K562 (cell line): Measurements from ENCODE around the gene NUP210. TPM values are rescaled to one million over a fixed set of nuclear protein-coding genes. Genes with fewer than 3 reads are reported as not detected.

Experiments used
- CEBPZ ChIP-seq: fragments of 150-350 bp; IDR thresholded peaks from 2 replicates; pipeline ENCODE4 v1.6.1; 2014; ENCODE audit warnings: low read depth, mild to moderate bottlenecking, low read length, borderline replicate concordance
- IFI16 ChIP-seq: fragments of 250-450 bp; sonication (Bioruptor Pico); IDR thresholded peaks from 2 replicates; pipeline ENCODE4 v2.1.2; 2022; ENCODE audit warnings: mild to moderate bottlenecking, inconsistent platforms
- KDM5B ChIP-seq: fragments of 200-600 bp; sonication (generic); IDR thresholded peaks from 2 replicates; pipeline ENCODE4 v1.6.1; 2012; ENCODE audit warnings: low read depth, mild to moderate bottlenecking, moderate library complexity, low read length, control low read depth, inconsistent platforms; ENCODE audit not compliant: insufficient replicate concordance
- MTA3 ChIP-seq: fragments of 450-650 bp; formaldehyde crosslinking; IDR thresholded peaks from 2 replicates; pipeline ENCODE4 v1.6.1; 2017; ENCODE audit warnings: mild to moderate bottlenecking, borderline replicate concordance
- PBX2 ChIP-seq, 2 experiments: IDR thresholded peaks in 1 of 2; conservative IDR thresholded peaks in 1 of 2; 2 replicates each; pipeline ENCODE4 v1.6.1; 2016; ENCODE audit warnings: low read depth in 2 of 2, mild to moderate bottlenecking in 1 of 2, missing compliant biosample characterization in 1 of 2, missing genetic modification characterization in 1 of 2, moderate library complexity in 1 of 2
- SMARCC2 ChIP-seq: fragments of 450-650 bp; IDR thresholded peaks from 2 replicates; pipeline ENCODE4 v1.6.1; 2017; ENCODE audit warnings: antibody characterized with exemption, moderate library complexity, mild to moderate bottlenecking, low read depth
- TBP ChIP-seq: optimal IDR thresholded peaks from 2 replicates; pipeline ENCODE3; 2011; ENCODE audit warnings: low read depth, low read length, improper control_type of control experiment
- TEAD4 ChIP-seq, 2 experiments: sonication (generic) in 1 of 2; formaldehyde crosslinking in 1 of 2; IDR thresholded peaks; 2 replicates each; pipeline versions ENCODE4 v1.6.1 to v1.8.0; 2012 to 2022; ENCODE audit warnings: borderline replicate concordance in 1 of 2, inconsistent platforms in 1 of 2, low read length in 1 of 2, mild to moderate bottlenecking in 1 of 2, missing genetic modification reagents in 1 of 2
- THRA ChIP-seq: fragments of 450-650 bp; IDR thresholded peaks from 2 replicates; pipeline ENCODE4 v1.6.1; 2017; ENCODE audit warnings: mild to moderate bottlenecking, moderate library complexity
- ZBTB9 ChIP-seq: fragments of 450-650 bp; formaldehyde crosslinking; IDR thresholded peaks from 2 replicates; pipeline ENCODE4 v1.4.0; 2020; ENCODE audit warnings: mild to moderate bottlenecking, moderate library complexity
- ZNF134 ChIP-seq: fragments of 250-450 bp; sonication (Bioruptor Pico); conservative IDR thresholded peaks from 2 replicates; pipeline ENCODE4 v1.4.0; 2020
- ZNF584 ChIP-seq: fragments of 200-800 bp; sonication (Bioruptor generic); IDR thresholded peaks from 2 replicates; pipeline ENCODE4 v1.6.1; 2016; ENCODE audit warnings: low read depth, mild to moderate bottlenecking, missing genetic modification characterization, missing compliant biosample characterization
- polyA plus RNA-seq, 8 experiments: library from polyadenylated mRNA; depleted of rRNA in 4 of 8; stranded (reverse) in 5 of 8; unstranded in 3 of 8; fragments of >200 nt; fragmentation: Nextera tagmentation in 2 of 8; fragmentation: Illumina TruSeq in 1 of 8; extraction: Ambion mirVana in 2 of 8; extraction: Trizol in 1 of 8; gene quantifications; 2 replicates each; pipeline versions ENCODE4 v1.2.1 to v1.2.3, GENCODE V29; 2011 to 2014; ENCODE audit warnings: inconsistent platforms in 1 of 8, missing spikeins in 1 of 8
- total RNA-seq, 7 experiments: library from RNA; depleted of rRNA in 6 of 7; stranded (reverse); fragments of >200 nt in 6 of 7; fragmentation: Illumina TruSeq in 2 of 7; extraction: Trizol in 2 of 7; gene quantifications; 2 replicates each; pipeline versions ENCODE4 v1.2.1 to v1.2.3, GENCODE V29; 2011 to 2021; ENCODE audit warnings: low replicate concordance in 1 of 7
- TF ChIP-seq, protein P1 (sequence below): sonication (generic); formaldehyde crosslinking; IDR thresholded peaks from 2 replicates; pipeline ENCODE4 v1.8.1; 2022; ENCODE audit warnings: missing genetic modification reagents
- TF ChIP-seq, protein P2 (sequence below): fragments of 450-650 bp; conservative IDR thresholded peaks from 2 replicates; pipeline ENCODE4 v1.6.1; 2016; ENCODE audit warnings: missing genetic modification characterization, low read depth, mild to moderate bottlenecking, missing compliant biosample characterization, moderate library complexity

NUP210 gene
- total and polyA plus RNA-seq, 9 of the 15 experiments (the other 6 are each of a cell fraction or from before 2014, with no cell fraction given), result 1.2 to 138 (median 44.0) TPM

DNA sequence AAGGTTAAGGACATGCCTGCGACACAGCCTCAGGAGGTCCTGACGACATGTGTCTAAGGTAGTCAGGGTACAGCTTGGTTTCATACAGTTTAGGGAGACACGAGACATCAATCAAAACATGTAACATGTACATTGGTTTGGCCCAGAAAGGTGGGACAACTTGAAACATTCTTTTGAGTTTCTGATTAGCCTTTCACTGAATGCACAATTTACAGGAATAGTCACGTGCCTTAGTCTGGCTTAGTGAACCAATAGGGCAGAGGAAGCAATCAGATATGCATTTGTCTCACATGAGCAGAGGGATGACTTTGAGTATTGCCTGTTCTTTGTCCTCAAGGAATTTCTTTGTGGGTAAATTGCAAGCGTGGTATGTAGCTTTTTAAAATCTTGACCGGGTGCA is 35.5 kb upstream of the NUP210 start (continued):
- TF ChIP-seq ZBTB9 (CRISPR knock-in tag), result no peak
- TF ChIP-seq TEAD4 (IDR thresholded peaks at IDR 0.05; ENCODE audit: low read length), result no peak; the same call in 1 of the 2 replicates
- TF ChIP-seq TEAD4 (CRISPR knock-in tag; IDR thresholded peaks at IDR 0.05; ENCODE audit: borderline replicate concordance), result no peak
- no peak for TF ChIP-seq CEBPZ
- TF ChIP-seq MTA3, result peak; percentile 25; the same call in 1 of the 2 replicates
- TF ChIP-seq ZNF584 (CRISPR knock-in tag), result no peak
- TF ChIP-seq, protein P1, sequence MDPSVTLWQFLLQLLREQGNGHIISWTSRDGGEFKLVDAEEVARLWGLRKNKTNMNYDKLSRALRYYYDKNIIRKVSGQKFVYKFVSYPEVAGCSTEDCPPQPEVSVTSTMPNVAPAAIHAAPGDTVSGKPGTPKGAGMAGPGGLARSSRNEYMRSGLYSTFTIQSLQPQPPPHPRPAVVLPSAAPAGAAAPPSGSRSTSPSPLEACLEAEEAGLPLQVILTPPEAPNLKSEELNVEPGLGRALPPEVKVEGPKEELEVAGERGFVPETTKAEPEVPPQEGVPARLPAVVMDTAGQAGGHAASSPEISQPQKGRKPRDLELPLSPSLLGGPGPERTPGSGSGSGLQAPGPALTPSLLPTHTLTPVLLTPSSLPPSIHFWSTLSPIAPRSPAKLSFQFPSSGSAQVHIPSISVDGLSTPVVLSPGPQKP (CRISPR knock-in tag), result no peak
- TF ChIP-seq THRA, result no peak
- TF ChIP-seq, protein P2, sequence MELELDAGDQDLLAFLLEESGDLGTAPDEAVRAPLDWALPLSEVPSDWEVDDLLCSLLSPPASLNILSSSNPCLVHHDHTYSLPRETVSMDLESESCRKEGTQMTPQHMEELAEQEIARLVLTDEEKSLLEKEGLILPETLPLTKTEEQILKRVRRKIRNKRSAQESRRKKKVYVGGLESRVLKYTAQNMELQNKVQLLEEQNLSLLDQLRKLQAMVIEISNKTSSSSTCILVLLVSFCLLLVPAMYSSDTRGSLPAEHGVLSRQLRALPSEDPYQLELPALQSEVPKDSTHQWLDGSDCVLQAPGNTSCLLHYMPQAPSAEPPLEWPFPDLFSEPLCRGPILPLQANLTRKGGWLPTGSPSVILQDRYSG (tag), result no peak
- TF ChIP-seq TBP, result no peak
- TF ChIP-seq ZNF134 (CRISPR knock-in tag), result no peak
- no peak for TF ChIP-seq SMARCC2
- TF ChIP-seq PBX2 (CRISPR knock-in tag; IDR thresholded peaks at IDR 0.05; ENCODE audit: low read depth), result no peak
- TF ChIP-seq PBX2 (tag; conservative IDR thresholded peaks at IDR 0.05; ENCODE audit: low read depth), result 0 out of 2 replicates have a peak, but pooled peaks have one; percentile 9
- no peak for TF ChIP-seq KDM5B
- TF ChIP-seq IFI16, result no peak
